Fibroblast of skin of abdomen (primary cell): ENCODE measurements around the gene VWF.

Experiments used
- DNase-seq: peaks from one replicate; pipeline ENCODE4 v3.0.0-alpha.2; 2013

VWF gene

DNA sequence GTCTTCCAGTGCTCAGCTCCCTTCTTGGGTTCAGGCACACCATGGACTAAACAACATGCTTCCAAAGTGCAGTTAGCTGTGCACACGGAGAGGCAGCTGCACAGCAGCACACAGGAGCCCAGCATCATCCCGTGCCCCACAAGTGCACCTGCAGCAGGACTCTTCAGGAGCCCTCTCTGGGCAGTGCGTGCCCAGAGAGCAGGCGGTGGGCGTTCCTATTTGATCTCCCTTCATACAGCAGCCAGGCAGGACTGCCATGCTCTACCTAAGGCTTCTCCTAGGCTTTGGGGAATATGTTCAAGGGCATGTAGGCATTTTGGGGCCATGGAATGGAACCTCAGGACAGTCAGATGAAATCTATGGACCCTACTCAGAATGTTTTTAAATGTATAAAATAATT is 214.9 kb downstream of the VWF start:
- DNase-seq: no peak

DNA sequence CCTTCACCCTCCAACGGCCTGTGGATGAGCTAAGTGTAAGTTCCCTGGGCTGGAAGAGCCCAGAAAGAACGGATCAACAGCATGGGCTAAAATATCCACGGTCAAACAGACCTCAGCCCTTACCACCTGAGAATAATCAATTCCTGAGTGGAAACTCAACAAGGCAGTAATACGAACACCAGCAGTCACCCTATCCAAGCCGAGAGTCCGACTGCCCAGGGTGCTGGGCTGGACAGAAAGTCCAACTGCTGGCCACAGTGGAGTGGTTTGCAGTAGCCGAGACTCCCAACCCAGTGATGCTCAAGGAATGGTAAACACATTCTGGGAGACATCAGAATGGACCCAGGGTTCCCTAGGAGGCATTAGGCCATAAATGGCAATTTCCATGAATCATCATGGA is 216.2 kb downstream of the VWF start:
- DNase-seq: no peak

- DNase-seq: no peak
Observed at GRCh38 chr12:5907807-5908206, 216.7 kb downstream of the VWF start.

GRCh38 chr12:5905757-5906156 is 218.7 kb downstream of the VWF start:
- no peak for DNase-seq

DNA sequence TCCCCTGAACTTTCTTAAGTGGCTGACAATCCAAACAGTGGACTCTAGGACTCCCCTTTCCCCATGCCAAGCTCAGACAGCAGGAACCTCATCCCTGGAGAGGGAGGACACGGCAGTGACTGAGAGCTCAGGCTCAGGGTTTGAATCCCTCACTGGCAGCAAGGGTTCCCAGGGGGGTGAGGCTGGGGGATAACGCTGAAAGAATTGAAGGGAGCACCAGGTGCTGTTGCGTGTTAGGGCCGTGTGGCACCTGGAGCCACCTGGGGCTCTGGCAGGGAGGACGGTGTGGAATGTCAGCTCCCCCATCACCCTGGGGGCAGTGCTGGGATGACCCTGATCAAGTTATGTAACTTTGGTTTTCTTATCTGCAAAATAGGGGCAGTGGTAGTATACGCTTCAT is 219.5 kb downstream of the VWF start:
- no peak for DNase-seq

DNA sequence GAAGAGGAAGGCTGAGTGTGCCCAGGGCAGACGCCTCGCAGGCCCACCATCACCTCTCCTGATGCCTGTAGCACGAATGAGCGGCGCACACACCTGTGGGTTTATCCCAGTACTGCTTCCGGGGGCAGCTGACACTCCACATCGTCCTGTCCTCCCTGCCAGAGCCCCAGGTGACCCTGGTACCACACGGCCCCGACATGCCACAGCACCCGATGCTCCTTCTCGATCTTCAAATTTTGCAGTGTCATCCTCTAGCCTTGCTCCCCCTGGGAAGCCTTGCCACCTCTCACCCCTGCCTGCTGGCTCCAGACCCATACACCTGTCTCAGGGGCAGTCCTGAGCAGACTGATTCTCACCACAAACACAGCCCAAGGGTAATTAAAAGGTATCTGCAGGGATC is 220.0 kb downstream of the VWF start:
- DNase-seq: no peak

- no peak for DNase-seq
Observed at GRCh38 chr12:5902736-5903135, 221.7 kb downstream of the VWF start.

DNA sequence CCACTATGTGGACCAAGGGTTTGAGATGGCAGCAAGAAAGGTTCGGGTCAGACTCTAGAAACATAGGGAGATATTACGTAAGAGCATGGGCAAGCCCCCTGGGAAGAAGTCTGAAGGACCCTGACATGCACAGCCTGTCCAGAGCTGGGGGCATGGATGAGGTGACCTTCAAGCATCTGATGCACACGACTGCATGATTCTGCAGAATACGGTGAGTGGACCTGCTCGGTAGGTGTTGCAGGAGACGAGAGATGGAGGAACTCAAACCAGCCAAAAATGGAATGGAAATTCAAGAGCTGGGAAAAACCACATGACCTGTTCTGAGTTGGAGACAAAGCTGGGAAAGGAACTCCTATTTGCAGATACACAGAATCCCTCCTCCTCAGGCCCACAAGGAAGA is 223.1 kb downstream of the VWF start:
- no peak for DNase-seq

DNA sequence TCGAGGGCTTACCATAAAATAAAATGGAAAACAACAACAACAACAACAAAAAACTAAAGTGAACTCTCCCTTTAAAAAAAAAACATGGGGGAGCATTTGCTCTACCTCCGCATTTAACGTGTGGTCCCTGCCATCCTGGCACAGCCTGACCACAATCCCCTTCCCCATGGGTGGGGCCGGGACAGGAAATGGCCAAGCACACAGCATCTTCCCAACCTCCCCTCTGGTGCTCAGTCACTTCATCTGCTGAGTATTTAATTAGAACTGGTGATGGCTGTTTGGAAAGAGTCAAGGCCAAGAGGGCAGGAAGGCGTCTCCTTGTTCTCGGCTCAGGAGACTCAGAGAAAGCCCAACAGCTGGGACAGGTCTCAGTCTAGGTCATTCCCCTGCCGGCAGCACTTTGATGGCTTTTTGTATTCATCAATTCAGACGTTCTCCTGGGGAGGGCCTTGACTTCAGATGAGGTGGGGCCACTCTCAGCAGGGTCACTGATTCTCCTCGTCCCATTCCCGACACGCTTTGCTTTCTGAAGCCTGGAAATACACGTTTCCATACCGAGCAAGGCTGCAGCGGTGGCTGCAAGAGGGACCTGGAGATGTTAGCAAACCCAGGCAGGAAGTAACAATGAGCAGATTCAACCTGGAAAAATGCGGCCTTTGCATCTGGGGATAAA is 223.8 kb downstream of the VWF start:
- no peak for DNase-seq

DNA sequence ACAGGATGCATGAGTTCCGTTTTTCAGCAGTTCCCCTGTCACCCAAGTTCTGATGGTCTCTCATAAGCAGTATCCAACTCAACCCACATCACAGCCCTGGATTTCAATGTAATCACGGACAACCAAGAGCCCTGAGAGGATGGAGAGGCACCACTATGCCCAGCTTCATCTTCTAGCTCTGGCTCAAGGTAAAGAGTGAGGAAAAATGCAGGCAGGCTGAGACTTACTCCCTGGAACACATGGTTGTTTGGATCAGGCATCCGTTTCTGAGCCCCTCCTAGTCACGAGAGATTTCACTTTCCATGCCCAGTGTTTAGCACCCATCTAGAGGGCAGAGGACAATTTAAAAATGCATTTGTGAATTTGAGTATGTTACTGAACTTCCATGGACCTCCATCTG is 224.4 kb downstream of the VWF start:
- DNase-seq: no peak

GRCh38 chr12:5899675-5900074 is 224.8 kb downstream of the VWF start:
- no peak for DNase-seq

DNA sequence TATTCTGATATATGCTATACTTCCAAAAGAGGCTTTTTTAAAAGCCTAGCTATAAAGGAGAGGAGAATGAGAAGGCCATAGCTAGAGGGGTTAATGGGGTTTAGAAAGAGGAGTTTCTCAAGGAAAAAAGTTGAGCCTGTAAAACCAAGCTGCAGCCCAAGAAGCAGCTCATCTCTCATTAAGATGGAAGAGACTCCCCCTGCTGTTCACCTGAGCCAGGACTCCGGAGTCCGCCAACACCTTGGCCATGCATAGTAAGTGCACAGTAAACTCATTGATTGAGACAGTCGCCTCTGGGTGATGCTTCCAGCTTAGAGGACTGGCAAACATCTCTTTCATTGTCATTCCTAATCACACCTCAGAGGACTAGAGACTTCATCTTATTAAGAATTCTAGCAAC is 225.6 kb downstream of the VWF start:
- DNase-seq: no peak
